ENCODE measurements around the gene EPHA6.

- no peak for TF ChIP-seq CTCF (IDR thresholded peaks at IDR 0.05)
- TF ChIP-seq EZH2 (IDR thresholded peaks at IDR 0.05; ENCODE audit: borderline replicate concordance, insufficient read depth, low read depth, low read length, poor library complexity, severe bottlenecking): no peak
Measured at GRCh38 chr3:97131476-97131875, 317.1 kb downstream of the EPHA6 start.

Measured in B cell (primary cell).